ENCODE results near the gene QRFP. TPM values are rescaled to one million over a fixed set of nuclear protein-coding genes. Genes with fewer than 3 reads are reported as not detected.
"Not testable (repeated sequence)": the region's sequence is repeated elsewhere in the genome, so short reads cannot be mapped to it uniquely, and the experiment has no call there.

Gene QRFP
- total RNA-seq, 2 donors from 2014 or later: not detected

- intact Hi-C loops (cut with DNase I); DNase-seq (ENCODE audit: low spot score): not testable (repeated sequence)
Measured at GRCh38 chr9:130910041-130910440, 13.4 kb upstream of the QRFP start.

DNA sequence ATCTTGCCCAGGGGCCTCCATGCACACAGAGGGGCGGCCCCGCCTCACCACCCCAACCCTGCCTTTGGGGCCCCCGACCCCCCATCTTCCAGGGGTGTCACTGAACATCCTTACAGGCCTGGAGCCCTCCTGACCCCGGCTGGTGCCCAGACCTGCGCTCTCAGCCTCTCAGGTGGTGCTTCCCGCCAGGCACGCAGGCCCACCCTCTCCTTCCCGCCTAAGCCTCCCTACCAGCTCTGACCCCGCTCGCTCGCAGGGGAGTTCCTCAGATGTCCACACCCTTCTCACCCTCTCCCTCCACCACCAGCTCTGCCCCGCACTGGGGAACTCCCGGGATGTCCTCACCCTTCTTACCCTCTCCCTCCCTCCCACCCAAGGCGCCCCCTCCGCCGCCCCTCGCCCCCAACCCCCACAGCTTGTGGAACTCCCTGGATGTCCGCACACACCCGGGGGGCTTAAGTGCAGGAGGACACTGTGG lies 12.3 kb upstream of the QRFP start:
- intact Hi-C loops (cut with DNase I): no loop called here
- no peak for DNase-seq (ENCODE audit: low spot score)

GRCh38 chr9:130908146-130908877 lies 11.7 kb upstream of the QRFP start:
- no peak for DNase-seq (ENCODE audit: low spot score)
- intact Hi-C loops (cut with DNase I): no loop called here

GRCh38 chr9:130906735-130907416 lies 10.3 kb upstream of the QRFP start:
- no peak for DNase-seq (ENCODE audit: low spot score)
- intact Hi-C loops (cut with DNase I): no loop called here

- no peak for DNase-seq (ENCODE audit: low spot score)
- intact Hi-C loops (cut with DNase I): no loop called here
Measured at GRCh38 chr9:130905902-130906734, 9.5 kb upstream of the QRFP start.

- no peak for DNase-seq (ENCODE audit: low spot score)
- intact Hi-C loops (cut with DNase I): no loop called here
Measured at GRCh38 chr9:130905125-130905901, 8.7 kb upstream of the QRFP start.

GRCh38 chr9:130904070-130905044 lies 7.7 kb upstream of the QRFP start:
- intact Hi-C loops (cut with DNase I): no loop called here
- no peak for DNase-seq (ENCODE audit: low spot score)

- no peak for DNase-seq (ENCODE audit: low spot score)
- intact Hi-C loops (cut with DNase I): no loop called here
Measured at GRCh38 chr9:130903194-130904069, 6.8 kb upstream of the QRFP start.

DNA sequence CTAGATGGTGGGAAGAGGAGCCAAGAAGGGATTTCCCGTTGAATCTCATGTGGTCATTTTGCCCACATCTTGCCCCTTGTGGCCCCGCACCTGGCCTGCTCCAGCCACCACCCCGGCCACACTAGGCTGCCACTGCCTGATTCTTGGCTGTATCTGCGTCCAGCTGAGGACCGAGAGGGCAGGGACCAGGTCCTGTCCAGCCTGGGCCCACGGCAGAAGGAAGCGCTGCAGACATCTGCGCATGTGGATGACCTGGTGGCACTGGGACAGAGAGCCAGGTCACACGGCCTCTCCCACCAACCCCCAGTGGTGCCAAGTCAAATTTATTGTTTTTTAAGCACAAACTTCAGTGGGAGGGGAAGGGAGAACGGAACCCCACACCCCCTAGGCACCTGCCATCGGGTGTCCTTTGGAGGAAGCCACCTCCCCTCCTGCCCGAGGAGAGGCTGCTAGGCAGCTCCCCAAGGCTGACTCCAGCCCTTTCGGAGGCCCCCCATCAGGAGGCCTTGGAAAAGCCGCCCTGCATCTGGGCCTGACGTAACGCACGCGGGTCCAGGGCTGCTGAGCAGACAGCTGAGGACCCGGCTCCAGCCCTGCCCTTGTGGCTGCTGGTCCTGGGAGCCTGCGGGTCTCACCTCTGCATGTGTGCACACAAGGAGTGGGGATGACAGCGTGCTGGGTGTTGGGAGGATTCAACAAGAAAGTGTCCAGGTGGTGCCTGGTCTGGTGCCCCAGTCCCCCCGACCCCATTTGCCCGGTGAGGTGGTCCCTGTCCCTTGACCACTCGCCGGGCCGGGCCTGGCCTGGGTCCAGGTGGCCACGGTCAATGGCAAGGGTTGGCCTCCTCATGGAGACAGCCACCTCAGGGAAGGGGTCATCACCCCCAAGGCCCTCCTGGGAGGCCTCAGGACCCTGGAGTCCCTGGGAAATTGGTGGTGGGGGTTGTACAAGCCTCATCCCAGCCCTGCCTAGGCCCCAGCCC lies 5.9 kb upstream of the QRFP start:
- intact Hi-C loops (cut with DNase I): no loop called here
- DNase-seq (ENCODE audit: low spot score): no peak

- intact Hi-C loops (cut with DNase I): no loop called here
Measured at GRCh38 chr9:130901498-130902203, 5.0 kb upstream of the QRFP start.

GRCh38 chr9:130900701-130901497 lies 4.3 kb upstream of the QRFP start:
- intact Hi-C loops (cut with DNase I): no loop called here
- no peak for DNase-seq (ENCODE audit: low spot score)

More at GRCh38 chr9:130901498-130902203, 5.0 kb upstream of the QRFP start:
- no peak for DNase-seq (ENCODE audit: low spot score)

DNA sequence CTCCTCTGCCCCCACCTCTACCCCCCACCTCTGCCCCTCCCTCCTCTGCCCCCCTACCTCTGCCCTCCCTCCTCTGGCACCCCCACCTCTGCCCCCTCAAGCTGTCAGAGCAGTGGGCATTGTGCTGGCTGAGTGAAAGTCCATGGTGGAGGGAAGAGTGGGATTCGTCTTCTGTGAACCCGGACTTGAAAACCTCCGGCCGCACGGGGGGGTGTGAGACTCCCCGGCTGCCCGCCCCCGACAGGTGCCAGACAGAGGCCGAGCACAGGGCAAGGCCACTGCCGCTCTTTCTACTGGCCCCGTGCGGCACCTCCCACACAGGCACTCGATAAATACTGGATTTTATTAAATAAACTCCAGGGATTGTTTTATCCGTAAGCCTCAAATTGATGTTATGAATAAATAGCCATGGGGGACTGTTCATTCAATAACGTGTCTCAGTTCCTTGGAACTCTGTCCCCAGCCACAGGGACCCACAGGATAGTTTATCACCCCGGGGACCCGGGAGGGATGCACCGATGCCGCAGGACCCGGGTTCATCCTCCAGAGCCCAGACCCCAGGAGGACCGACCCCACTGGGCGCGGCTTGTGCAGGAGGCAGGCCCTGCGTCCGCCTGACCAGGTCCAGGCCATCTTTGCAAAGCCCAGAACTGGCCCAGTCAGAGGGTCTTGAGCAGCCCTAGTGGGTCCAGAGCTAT lies 2.6 kb upstream of the QRFP start:
- intact Hi-C loops (cut with DNase I): loop anchor here in 1 of 2 donors (10.0 kb wide), 1 partner anchor 96 kb away; no protein-coding TSS in a partner anchor

DNA sequence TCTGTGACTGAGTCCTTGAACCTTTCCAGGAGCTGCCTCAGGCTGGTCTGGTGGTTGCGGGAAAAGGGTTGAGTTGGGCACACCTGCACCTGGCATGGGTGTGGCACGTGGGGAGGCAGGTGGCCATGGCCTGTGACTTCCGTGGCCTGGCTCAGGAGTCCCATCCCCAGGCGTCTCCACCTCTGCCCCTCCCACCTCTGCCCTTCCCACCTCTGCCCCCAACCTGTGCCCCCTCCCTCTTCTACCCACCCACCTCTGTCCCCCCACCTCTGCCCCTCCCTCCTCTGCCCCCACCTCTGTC lies 1.9 kb upstream of the QRFP start:
- intact Hi-C loops (cut with DNase I): loop anchor here in 1 of 2 donors (10.0 kb wide), 1 partner anchor 96 kb away; no protein-coding TSS in a partner anchor
- no peak for DNase-seq (ENCODE audit: low spot score)

More for the DNA sequence above, 2.6 kb upstream of the QRFP start:
- no peak for DNase-seq (ENCODE audit: low spot score)
